HCT116 (cell line): ENCODE results near the gene CSF2RB. TPM values are rescaled to one million over a fixed set of nuclear protein-coding genes. Genes with fewer than 3 reads are reported as not detected.

Experiments used
- ATAC-seq: fragments of 200-7000 bp; cut with Tn5 transposase; 2 replicates; pipeline ENCODE4 v1.9.1; 2020; ENCODE audit warnings: mild to moderate bottlenecking, moderate library complexity
- BruUV-seq: library from RNA; stranded (reverse); fragments of 400-500 nt; replicated peaks from 2 replicates; lab custom pipeline; 2021; lab: Mats Ljungman, UMichigan
- CTCF ChIA-PET: fragments of 300-600 bp; sonication (Branson Sonifier 250); formaldehyde crosslinking; loops from one replicate; lab custom pipeline; 2021; ENCODE audit warnings: antibody characterized with exemption; lab: Charles Lee
- POLR2A ChIA-PET: fragments of 300-600, 350-600 bp; sonication (Branson Sonifier 250); formaldehyde crosslinking; loops from one replicate; lab custom pipeline; 2021; ENCODE audit warnings: antibody characterized with exemption; lab: Charles Lee
- RAD21 ChIA-PET, 2 experiments: fragments of 300-600 bp; sonication (Branson Sonifier 250); formaldehyde crosslinking; loops; one replicate each; lab custom pipeline; 2023; ENCODE audit warnings: low total read pairs in 2 of 2; ENCODE audit not compliant: uncharacterized antibody in 2 of 2, unreplicated experiment in 2 of 2, low non-redundant PET in 1 of 2; lab: Charles Lee
- DNase-seq: peaks from one replicate; pipeline ENCODE4 v3.0.0-alpha.2; 2010; ENCODE audit warnings: low read depth, low spot score
- H2AFZ ChIP-seq: fragments of 200-600 bp; shearing (Covaris generic), sonication (generic); 2 replicates; pipeline ENCODE4 v1.6.1; 2017; ENCODE audit warnings: low read depth, mixed run types, mixed read lengths, antibody characterized with exemption, low read length; ENCODE audit not compliant: poor library complexity, severe bottlenecking
- H3K27ac ChIP-seq: 2 replicates; pipeline ENCODE4 v1.5.1; 2012; ENCODE audit warnings: low read depth, low read length
- H3K27me3 ChIP-seq: fragments of 200-600 bp; sonication (generic); 2 replicates; pipeline ENCODE4 v1.6.1; 2016; ENCODE audit warnings: mixed run types, low read length, mixed read lengths; ENCODE audit not compliant: insufficient read depth
- H3K36me3 ChIP-seq, 2 experiments: fragments of 200-500 bp in 1 of 2; fragments of 200-600 bp in 1 of 2; sonication (Bioruptor generic) in 1 of 2; sonication (generic) in 1 of 2; 2 replicates each; pipeline versions ENCODE4 v1.5.1 to v1.6.1; 2014 to 2016; ENCODE audit warnings: low read length in 2 of 2, inconsistent platforms in 1 of 2, mixed read lengths in 1 of 2, mixed run types in 1 of 2; ENCODE audit not compliant: insufficient read depth in 2 of 2, control insufficient read depth in 1 of 2
- H3K4me1 ChIP-seq, 2 experiments: fragments of 200-600 bp in 1 of 2; sonication (generic) in 1 of 2; 2 replicates each; pipeline versions ENCODE4 v1.5.1 to v1.6.1; 2012 to 2017; ENCODE audit warnings: low read length in 2 of 2, inconsistent platforms in 1 of 2, mild to moderate bottlenecking in 1 of 2, mixed read lengths in 1 of 2, mixed run types in 1 of 2, moderate library complexity in 1 of 2; ENCODE audit not compliant: insufficient read depth in 2 of 2, control insufficient read depth in 1 of 2
- H3K4me2 ChIP-seq: fragments of 200-600 bp; sonication (generic); 2 replicates; pipeline ENCODE4 v1.6.1; 2017; ENCODE audit warnings: mixed run types, low read length, mixed read lengths
- H3K4me3 ChIP-seq, 2 experiments: fragments of 200-600 bp in 1 of 2; sonication (generic) in 1 of 2; replicated peaks in 1 of 2; 2 replicates each; pipeline ENCODE4 v1.5.1; 2011 to 2016; ENCODE audit warnings: low read length in 2 of 2, control low read depth in 1 of 2, low read depth in 1 of 2, mild to moderate bottlenecking in 1 of 2, mixed read lengths in 1 of 2, mixed run types in 1 of 2
- H3K79me2 ChIP-seq: fragments of 200-600 bp; sonication (generic); 2 replicates; pipeline ENCODE4 v1.6.1; 2017; ENCODE audit warnings: mild to moderate bottlenecking, mixed run types, low read length, moderate library complexity, mixed read lengths; ENCODE audit not compliant: insufficient read depth
- H3K9ac ChIP-seq: fragments of 200-600 bp; sonication (generic); 2 replicates; pipeline ENCODE4 v1.6.1; 2016; ENCODE audit warnings: low read length, mixed read lengths
- H3K9me2 ChIP-seq: fragments of 200-600 bp; sonication (generic), shearing (Covaris generic); 2 replicates; pipeline ENCODE4 v1.6.1; 2017; ENCODE audit warnings: mixed run types, mild to moderate bottlenecking, moderate library complexity; ENCODE audit not compliant: insufficient read depth
- H3K9me3 ChIP-seq, 2 experiments: fragments of 200-500 bp in 1 of 2; fragments of 200-600 bp in 1 of 2; sonication (Bioruptor generic) in 1 of 2; sonication (generic) in 1 of 2; 2 replicates each; pipeline ENCODE4 v1.6.1; 2014 to 2017; ENCODE audit warnings: low read length in 2 of 2, mixed read lengths in 2 of 2, inconsistent platforms in 1 of 2, low read depth in 1 of 2, mild to moderate bottlenecking in 1 of 2, mixed run types in 1 of 2, moderate library complexity in 1 of 2; ENCODE audit not compliant: control insufficient read depth in 1 of 2, insufficient read depth in 1 of 2
- H4K20me1 ChIP-seq: fragments of 200-600 bp; sonication (generic), shearing (Covaris generic); 2 replicates; pipeline ENCODE4 v1.6.1; 2017; ENCODE audit warnings: mixed run types, mild to moderate bottlenecking, moderate library complexity; ENCODE audit not compliant: insufficient read depth
- ATF3 ChIP-seq: IDR thresholded peaks from 2 replicates; pipeline ENCODE4 v1.6.1; 2012
- CBX3 ChIP-seq: IDR thresholded peaks from 2 replicates; pipeline ENCODE4 v1.6.1; 2012; ENCODE audit warnings: low read depth
- EGR1 ChIP-seq: IDR thresholded peaks from 2 replicates; pipeline ENCODE4 v1.6.1; 2012; ENCODE audit warnings: low read depth
- ELF1 ChIP-seq: IDR thresholded peaks from 2 replicates; pipeline ENCODE4 v1.6.1; 2012; ENCODE audit warnings: low read depth, borderline replicate concordance
- EZH2 ChIP-seq: fragments of 200-600 bp; sonication (generic); IDR thresholded peaks from 2 replicates; pipeline ENCODE4 v1.6.1; 2017; ENCODE audit warnings: antibody characterized with exemption, mixed run types
- EZH2phosphoT487 ChIP-seq: fragments of 200-600 bp; IDR thresholded peaks from 2 replicates; pipeline ENCODE4 v1.6.1; 2018; ENCODE audit warnings: antibody characterized with exemption, borderline replicate concordance
- FOSL1 ChIP-seq: IDR thresholded peaks from 2 replicates; pipeline ENCODE4 v1.6.1; 2012; ENCODE audit warnings: low read depth
- JUND ChIP-seq: IDR thresholded peaks from 2 replicates; pipeline ENCODE4 v1.6.1; 2012
- POLR2A ChIP-seq: IDR thresholded peaks from 2 replicates; pipeline ENCODE4 v1.7.0; 2011; ENCODE audit warnings: borderline replicate concordance; ENCODE audit not compliant: insufficient read depth, insufficient read length; ENCODE audit errors: extremely low read depth
- POLR2AphosphoS5 ChIP-seq: IDR thresholded peaks from 2 replicates; pipeline ENCODE4 v1.6.1; 2011; ENCODE audit warnings: mild to moderate bottlenecking, low read depth, low read length, moderate library complexity
- RAD21 ChIP-seq: IDR thresholded peaks from 2 replicates; pipeline ENCODE4 v1.6.1; 2012; ENCODE audit warnings: low read depth, mild to moderate bottlenecking
- SIN3A ChIP-seq: IDR thresholded peaks from 2 replicates; pipeline ENCODE4 v1.6.1; 2012; ENCODE audit warnings: low read depth
- SP1 ChIP-seq: IDR thresholded peaks from 2 replicates; pipeline ENCODE4 v1.6.1; 2012; ENCODE audit warnings: low read depth
- SRF ChIP-seq: IDR thresholded peaks from 2 replicates; pipeline ENCODE4 v1.6.1; 2012; ENCODE audit warnings: low read depth
- TCF7L2 ChIP-seq: IDR thresholded peaks from 2 replicates; pipeline ENCODE4 v1.7.0; 2011; ENCODE audit warnings: borderline replicate concordance, inconsistent platforms; ENCODE audit not compliant: insufficient read depth, insufficient read length; ENCODE audit errors: extremely low read depth
- YY1 ChIP-seq: IDR thresholded peaks from 2 replicates; pipeline ENCODE4 v1.6.1; 2011; ENCODE audit warnings: low read length, low read depth, moderate library complexity, mild to moderate bottlenecking; ENCODE audit not compliant: insufficient replicate concordance; ENCODE audit errors: extremely low read depth
- ZFX ChIP-seq: fragments of 450-650 bp; IDR thresholded peaks from 2 replicates; pipeline ENCODE4 v1.6.1; 2017
- ZNF274 ChIP-seq: fragments of 200-500 bp; sonication (Bioruptor generic); IDR thresholded peaks from 2 replicates; pipeline ENCODE4 v1.6.1; 2014; ENCODE audit warnings: mild to moderate bottlenecking, low read depth, low read length, inconsistent platforms
- intact Hi-C: fragments of 100-400 bp; cut with micrococcal nuclease; formaldehyde crosslinking; loops from 2 replicates; pipeline ENCODE4 v1.10.0; 2022
- total RNA-seq: library from RNA; stranded (reverse); gene quantifications from one replicate; pipeline ENCODE4 v1.2.1, GENCODE V29; 2021; ENCODE audit not compliant: unreplicated experiment
- TF ChIP-seq, protein P1 (sequence below): IDR thresholded peaks from 2 replicates; pipeline ENCODE4 v1.6.1; 2012

Gene CSF2RB
- total RNA-seq, 1 experiment from 2014 or later: 0.10 TPM

DNA sequence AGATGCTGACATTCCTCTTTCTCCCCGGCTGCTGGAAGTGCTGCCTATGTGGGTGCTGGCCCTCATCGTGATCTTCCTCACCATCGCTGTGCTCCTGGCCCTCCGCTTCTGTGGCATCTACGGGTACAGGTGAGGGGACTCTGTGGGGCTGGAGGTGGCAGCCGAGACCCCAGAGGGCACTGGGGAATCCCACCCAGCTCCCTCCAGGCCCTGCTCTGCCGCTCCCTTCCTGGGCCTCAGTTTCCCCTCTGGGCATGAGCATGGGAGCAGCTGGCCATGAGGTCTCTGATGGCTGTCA is 21.8 kb downstream of the CSF2RB start (continued):
- TF ChIP-seq SP1 (no peak), POLR2AphosphoS5 (no peak), TCF7L2 (no peak)

DNA sequence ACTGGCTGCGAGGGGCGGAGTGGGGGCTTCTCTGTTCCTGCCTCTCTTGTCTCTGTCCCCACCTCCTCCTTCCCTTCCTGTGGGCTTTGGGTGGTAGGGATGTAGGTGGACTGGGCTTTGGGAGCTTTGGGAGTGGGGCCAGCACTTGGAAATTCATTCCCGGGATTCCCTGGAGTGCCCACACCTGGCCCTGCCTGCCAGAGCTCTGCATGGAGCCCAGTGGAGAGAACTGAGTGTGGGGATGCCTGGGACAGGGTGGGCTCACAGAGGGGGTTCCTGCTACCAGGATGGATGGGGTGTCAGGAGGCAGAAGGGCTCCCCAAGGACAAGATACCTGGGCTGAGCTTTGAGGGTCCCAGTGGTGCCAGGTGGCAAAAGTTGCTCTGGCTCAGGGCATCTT is 22.3 kb downstream of the CSF2RB start:
- BruUV-seq: no TSS peak
- H4K20me1 ChIP-seq: no peaks in the 10 kb centered on the region
- RAD21 ChIA-PET: no interaction called here
- no peak overlapping the region for H3K27ac ChIP-seq
- H3K9me3 ChIP-seq: no peaks in the 10 kb centered on the region
- no peaks in the 10 kb centered on the region for H3K4me1 ChIP-seq
- no peaks in the 10 kb centered on the region for H3K9me2 ChIP-seq
- no peak overlapping the region for H2AFZ ChIP-seq
- TF ChIP-seq, protein P1, sequence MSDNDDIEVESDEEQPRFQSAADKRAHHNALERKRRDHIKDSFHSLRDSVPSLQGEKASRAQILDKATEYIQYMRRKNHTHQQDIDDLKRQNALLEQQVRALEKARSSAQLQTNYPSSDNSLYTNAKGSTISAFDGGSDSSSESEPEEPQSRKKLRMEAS: no peak
- TF ChIP-seq SIN3A (no peak), EZH2phosphoT487 (no peak), ZNF274 (no peak), SP1 (no peak), POLR2AphosphoS5 (no peak), ZFX (no peak), TCF7L2 (no peak), POLR2A (no peak), ATF3 (no peak), JUND (no peak), YY1 (no peak), EGR1 (no peak), FOSL1 (no peak), RAD21 (no peak), EZH2 (no peak), SRF (no peak), CBX3 (no peak), ELF1 (no peak)
- TF ChIP-seq, all 23 proteins: peak for 0
- Histone ChIP-seq H3K27me3 (no peaks in the 10 kb centered on the region; the same call in 1 of the 2 replicates), H3K9ac (no peak overlapping the region), H3K79me2 (no peaks in the 10 kb centered on the region), H3K4me2 (no peak overlapping the region), H3K4me3 (no peak overlapping the region), H3K36me3 (no peaks in the 10 kb centered on the region)
- ChIA-PET POLR2A (no interaction called here), CTCF (no interaction called here)
- intact Hi-C loops: no loop called here
- no peak for ATAC-seq
- DNase-seq: no peak
